Lower lobe of right lung (tissue), 2 donors: Measurements from ENCODE around the gene BEST2. TPM values are rescaled to one million over a fixed set of nuclear protein-coding genes. Genes with fewer than 3 reads are reported as not detected.

Experiments
- ATAC-seq, 2 donors: fragments of 200-7000 bp; cut with Tn5 transposase; one replicate each; pipeline ENCODE4 v1.9.1; 2020 to 2022; ENCODE audit warnings: mild to moderate bottlenecking in 2 of 2, moderate library complexity in 2 of 2
- DNase-seq: peaks from one replicate; pipeline ENCODE4 v3.0.0-alpha.2; 2020
- H3K27ac ChIP-seq: fragments of 200-600 bp; one replicate; pipeline ENCODE4 v1.8.0; 2022
- H3K27me3 ChIP-seq: fragments of 200-600 bp; one replicate; pipeline ENCODE4 v1.8.0; 2022; ENCODE audit warnings: low read depth
- H3K36me3 ChIP-seq: fragments of 200-600 bp; one replicate; pipeline ENCODE4 v1.8.0; 2022; ENCODE audit warnings: mild to moderate bottlenecking
- H3K4me1 ChIP-seq: fragments of 200-600 bp; one replicate; pipeline ENCODE4 v1.8.0; 2022
- H3K4me3 ChIP-seq: fragments of 200-600 bp; one replicate; pipeline ENCODE4 v1.8.0; 2022; ENCODE audit warnings: mild to moderate bottlenecking
- H3K9me3 ChIP-seq: fragments of 200-600 bp; one replicate; pipeline ENCODE4 v1.8.0; 2022
- intact Hi-C: fragments of 100-400 bp; cut with DNase I; formaldehyde crosslinking; loops from one replicate; pipeline ENCODE4 v1.11.0; 2022
- total RNA-seq: library from RNA; stranded (reverse); fragmentation: NEBNext Ultra II Directional; extraction: Animal tissue kit (Norgen Biotek cat#: 25700); gene quantifications from one replicate; pipeline ENCODE4 v1.2.1, GENCODE V29; 2021
- TF ChIP-seq, protein P1 (sequence below): fragments of 200-600 bp; IDR thresholded peaks from one replicate; pipeline ENCODE4 v1.8.0; 2022; ENCODE audit warnings: antibody characterized with exemption, mild to moderate bottlenecking
- donor health status: DM: no; HTN: yes; CAD: no; lungs with severe emphysema.

The BEST2 gene
- total RNA-seq, 1 donor from 2014 or later: not detected

DNA sequence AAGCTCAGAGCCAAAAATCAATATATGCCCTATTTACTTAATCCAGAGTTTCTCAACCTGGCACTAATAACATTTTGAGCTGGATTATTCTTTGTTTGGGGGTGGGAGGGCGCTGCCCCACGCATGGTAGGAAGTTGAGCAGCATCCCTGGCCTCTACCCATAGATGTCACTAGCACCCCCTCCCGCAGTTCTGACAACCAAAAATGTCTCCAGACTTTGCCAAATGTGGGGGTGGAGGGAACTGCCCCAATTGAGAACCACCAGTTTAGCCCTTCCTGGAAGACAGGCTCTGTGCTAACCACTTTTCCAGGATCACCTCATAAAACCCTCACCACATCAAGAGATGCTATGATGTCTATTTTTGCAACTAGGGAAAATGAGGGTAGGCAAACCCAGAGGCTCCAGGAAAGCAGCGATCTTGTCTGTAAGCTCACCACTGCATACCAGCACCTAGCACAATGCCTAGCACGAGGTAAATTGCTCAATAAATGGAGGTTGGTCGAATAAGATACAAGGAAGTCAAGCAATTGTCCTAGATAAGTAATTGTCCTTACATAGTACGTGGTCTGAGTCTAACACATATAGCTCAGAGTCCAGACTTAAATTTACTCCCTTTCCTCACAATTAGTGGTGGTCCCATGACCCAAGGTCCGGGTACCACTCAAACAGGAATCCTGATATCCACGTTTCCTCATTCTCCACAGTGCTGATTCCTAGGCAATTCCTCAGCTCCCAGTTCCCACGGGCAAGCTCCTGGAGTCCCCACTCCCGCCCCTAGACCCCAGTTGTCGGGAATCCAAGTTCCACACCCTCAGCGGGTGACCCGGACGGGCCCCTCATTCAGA is 18.0 kb upstream of the BEST2 start:
- intact Hi-C loops: no loop called here
- Histone ChIP-seq H3K4me3 (peak overlapping the region; percentile 95), H3K4me1 (peaks cover 44% of the 10 kb centered on the region), H3K27me3 (no peaks in the 10 kb centered on the region), H3K9me3 (no peaks in the 10 kb centered on the region), H3K36me3 (peaks cover 40% of the 10 kb centered on the region), H3K27ac (peak overlapping the region; percentile 94)
- no peak for DNase-seq
- ATAC-seq: no peak
- TF ChIP-seq, protein P1, sequence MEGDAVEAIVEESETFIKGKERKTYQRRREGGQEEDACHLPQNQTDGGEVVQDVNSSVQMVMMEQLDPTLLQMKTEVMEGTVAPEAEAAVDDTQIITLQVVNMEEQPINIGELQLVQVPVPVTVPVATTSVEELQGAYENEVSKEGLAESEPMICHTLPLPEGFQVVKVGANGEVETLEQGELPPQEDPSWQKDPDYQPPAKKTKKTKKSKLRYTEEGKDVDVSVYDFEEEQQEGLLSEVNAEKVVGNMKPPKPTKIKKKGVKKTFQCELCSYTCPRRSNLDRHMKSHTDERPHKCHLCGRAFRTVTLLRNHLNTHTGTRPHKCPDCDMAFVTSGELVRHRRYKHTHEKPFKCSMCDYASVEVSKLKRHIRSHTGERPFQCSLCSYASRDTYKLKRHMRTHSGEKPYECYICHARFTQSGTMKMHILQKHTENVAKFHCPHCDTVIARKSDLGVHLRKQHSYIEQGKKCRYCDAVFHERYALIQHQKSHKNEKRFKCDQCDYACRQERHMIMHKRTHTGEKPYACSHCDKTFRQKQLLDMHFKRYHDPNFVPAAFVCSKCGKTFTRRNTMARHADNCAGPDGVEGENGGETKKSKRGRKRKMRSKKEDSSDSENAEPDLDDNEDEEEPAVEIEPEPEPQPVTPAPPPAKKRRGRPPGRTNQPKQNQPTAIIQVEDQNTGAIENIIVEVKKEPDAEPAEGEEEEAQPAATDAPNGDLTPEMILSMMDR: no peak

DNA sequence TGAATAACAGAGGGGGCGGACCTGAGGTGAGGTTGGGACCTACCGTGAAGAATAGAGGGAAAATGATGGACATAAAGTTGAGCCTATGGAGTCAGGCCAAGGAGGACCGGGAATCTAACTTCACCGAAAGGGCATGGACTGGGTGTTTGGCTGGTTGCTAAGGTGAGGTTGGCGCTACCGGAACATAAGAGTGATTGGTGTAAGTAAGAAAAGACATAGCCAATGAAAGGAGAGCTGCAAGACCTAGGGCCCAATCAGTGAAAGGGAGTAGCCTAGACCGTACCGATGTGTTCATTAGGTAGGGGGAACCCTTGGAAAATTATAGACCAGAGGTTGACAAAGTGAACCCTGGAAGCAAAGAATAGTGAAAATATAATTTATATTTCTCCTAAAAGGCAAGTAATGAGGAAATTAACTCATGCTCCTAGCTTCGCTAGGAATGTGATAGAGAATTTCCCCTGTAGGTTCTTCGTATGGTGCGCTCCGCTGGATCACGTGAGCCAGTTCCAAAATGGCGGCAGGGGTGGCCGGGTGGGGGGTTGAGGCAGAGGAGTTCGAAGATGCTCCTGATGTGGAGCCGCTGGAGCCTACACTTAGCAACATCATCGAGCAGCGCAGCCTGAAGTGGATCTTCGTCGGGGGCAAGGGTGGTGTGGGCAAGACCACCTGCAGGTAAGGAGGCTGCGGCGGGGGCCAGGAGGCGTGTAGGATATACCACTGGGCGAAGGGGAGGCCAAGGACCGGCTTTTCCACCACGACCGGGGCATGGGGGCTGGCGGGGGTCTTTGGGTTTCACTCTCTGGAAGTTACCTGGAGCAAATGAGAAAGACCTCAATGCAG is 14.4 kb upstream of the BEST2 start, which contains the start of gene GET3:
Gene GET3 (plus strand): TSS at position 503 of the 840 bp plus-strand sequence. CDS start 9 bp downstream, at position 512.
- TF ChIP-seq, protein P1: no peak
- Histone ChIP-seq H3K4me1 (peaks cover 38% of the 10 kb centered on the region), H3K36me3 (peaks cover 40% of the 10 kb centered on the region), H3K4me3 (peak within 1 kb of the TSS; percentile 93), H3K27me3 (no peaks in the 10 kb centered on the region), H3K27ac (peak within 1 kb of the TSS; percentile 97), H3K9me3 (no peaks in the 10 kb centered on the region)
- peak; percentile 93 for ATAC-seq
- intact Hi-C loops: no loop called here
- peak; percentile 89 for DNase-seq

DNA sequence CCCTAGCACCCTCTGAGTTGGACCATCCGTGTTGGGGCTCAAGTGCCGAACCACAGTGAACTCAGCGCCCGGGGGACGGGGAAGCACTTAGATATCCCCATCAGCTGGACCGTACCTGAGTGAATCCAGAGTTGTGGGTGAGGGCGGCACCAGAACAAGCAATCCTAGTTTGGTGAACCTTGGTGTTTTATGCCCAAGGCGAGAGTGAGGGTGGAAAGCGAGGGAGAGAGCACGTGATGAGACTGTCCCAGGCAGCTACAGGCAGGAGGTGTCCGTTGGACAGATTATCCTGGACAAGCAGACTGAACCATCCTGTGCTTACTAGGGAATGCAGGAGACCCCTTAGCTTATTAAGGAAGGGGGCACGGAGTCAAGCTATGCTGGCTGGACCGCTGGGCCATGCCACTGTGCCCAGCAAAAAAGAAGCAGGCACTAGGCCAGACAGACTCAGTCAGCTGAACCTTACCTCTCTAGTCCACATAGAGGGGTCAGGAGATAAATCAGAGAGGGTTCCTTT is 13.7 kb upstream of the BEST2 start:
- Histone ChIP-seq H3K4me3 (peak overlapping the region; percentile 93), H3K36me3 (peaks cover 41% of the 10 kb centered on the region), H3K9me3 (no peaks in the 10 kb centered on the region), H3K27me3 (no peaks in the 10 kb centered on the region), H3K4me1 (peaks cover 31% of the 10 kb centered on the region), H3K27ac (peak overlapping the region; percentile 97)
- TF ChIP-seq, protein P1: no peak
- ATAC-seq (no peak), DNase-seq (no peak)
- intact Hi-C loops: no loop called here

DNA sequence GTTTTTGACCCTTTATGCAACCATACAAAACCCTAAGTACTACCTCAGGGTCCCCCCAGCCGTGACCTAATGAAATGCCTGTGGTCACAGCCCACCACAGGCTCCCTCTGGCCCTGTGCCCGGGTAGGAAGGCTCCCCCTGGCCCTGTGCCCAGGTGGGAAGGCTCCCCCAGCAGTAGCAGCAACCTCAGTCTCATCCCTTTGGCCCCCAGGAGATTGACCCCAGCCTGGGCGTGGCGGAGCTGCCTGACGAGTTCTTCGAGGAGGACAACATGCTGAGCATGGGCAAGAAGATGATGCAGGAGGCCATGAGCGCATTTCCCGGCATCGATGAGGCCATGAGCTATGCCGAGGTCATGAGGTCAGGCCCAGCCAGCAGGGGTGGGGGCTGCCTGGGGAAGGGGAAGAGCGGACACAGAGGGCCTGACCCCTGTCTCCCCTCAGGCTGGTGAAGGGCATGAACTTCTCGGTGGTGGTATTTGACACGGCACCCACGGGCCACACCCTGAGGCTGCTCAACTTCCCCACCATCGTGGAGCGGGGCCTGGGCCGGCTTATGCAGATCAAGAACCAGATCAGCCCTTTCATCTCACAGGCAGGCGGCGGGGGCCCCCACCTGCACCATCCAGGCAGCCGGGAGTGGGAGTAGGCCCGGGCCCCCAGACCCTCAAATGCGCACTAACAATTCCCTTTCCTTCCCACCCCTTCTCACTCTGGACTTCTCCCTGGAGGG is 6.3 kb upstream of the BEST2 start:
- DNase-seq (no peak), ATAC-seq (peak in 1 of 2 donors; percentile 12)
- H3K4me3 ChIP-seq: no peak overlapping the region
- TF ChIP-seq, protein P1: no peak
- no peak overlapping the region for H3K27ac ChIP-seq
- H3K9me3 ChIP-seq: peaks cover 4% of the 10 kb centered on the region
- H3K27me3 ChIP-seq: peaks cover 12% of the 10 kb centered on the region
- H3K4me1 ChIP-seq: peaks cover 6% of the 10 kb centered on the region
- peaks cover 70% of the 10 kb centered on the region for H3K36me3 ChIP-seq
- intact Hi-C loops: no loop called here

DNA sequence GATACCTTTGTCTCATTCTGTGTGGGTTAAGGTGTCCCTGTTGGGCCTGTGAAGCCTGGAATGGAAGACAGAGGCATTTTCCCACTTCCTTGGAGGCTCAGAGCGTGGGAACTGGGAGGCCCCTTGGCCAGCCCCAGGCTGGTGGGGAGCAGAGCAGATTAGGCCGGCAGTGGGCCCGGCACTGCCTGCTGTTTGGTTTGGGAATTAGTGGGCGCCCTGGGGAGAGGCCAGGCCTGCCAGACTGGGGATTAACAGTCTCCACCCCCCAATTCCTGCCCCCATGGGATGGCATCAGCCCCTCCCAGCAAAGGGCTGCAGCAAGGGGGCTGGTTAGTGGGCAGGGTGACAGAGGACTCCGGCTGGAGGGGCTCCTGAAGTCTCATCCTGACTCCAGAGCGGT is 3.1 kb upstream of the BEST2 start:
- ATAC-seq: no peak
- intact Hi-C loops: no loop called here
- H3K4me3 ChIP-seq: no peak overlapping the region
- TF ChIP-seq, protein P1: no peak
- peaks cover 6% of the 10 kb centered on the region for H3K4me1 ChIP-seq
- H3K27ac ChIP-seq: no peak overlapping the region
- peaks cover 21% of the 10 kb centered on the region for H3K27me3 ChIP-seq
- peaks cover 41% of the 10 kb centered on the region for H3K36me3 ChIP-seq
- H3K9me3 ChIP-seq: peaks cover 4% of the 10 kb centered on the region
- DNase-seq: no peak
